ENCODE measurements around the gene HIC2.
"Not testable (repeated sequence)": the region's sequence is repeated elsewhere in the genome, so short reads cannot be mapped to it uniquely, and the experiment has no call there.

Gene HIC2

GRCh38 chr22:21447694-21448402 is 30.7 kb downstream of the HIC2 start:
- Histone ChIP-seq H3K9me3 (ENCODE audit: low read depth, low read length) (no peaks in the 10 kb centered on the region), H3K9ac (ENCODE audit: insufficient read length) (no peak overlapping the region), H3K36me3 (ENCODE audit: insufficient read depth, low read length) (peaks cover 7% of the 10 kb centered on the region; the same call in 1 of the 2 replicates), H3K27ac (no peak overlapping the region), H3K4me3 (no peak overlapping the region)
- no peak for TF ChIP-seq POLR2AphosphoS5 (IDR thresholded peaks at IDR 0.05; ENCODE audit: borderline replicate concordance, low read depth, low read length)
- no peak for TF ChIP-seq EZH2 (IDR thresholded peaks at IDR 0.05)
- no peak for TF ChIP-seq FOXP2 (optimal IDR thresholded peaks at IDR 0.05; ENCODE audit: control extremely low read depth, extremely low read length, insufficient read depth)
- DNase-seq (ENCODE audit: low read depth, low spot score) = no peak

- Histone ChIP-seq H3K4me3 (no peak overlapping the region), H3K9ac (ENCODE audit: insufficient read length) (no peak overlapping the region), H3K27ac (no peak overlapping the region), H3K36me3 (ENCODE audit: insufficient read depth, low read length) (peaks cover 7% of the 10 kb centered on the region; the same call in 1 of the 2 replicates), H3K9me3 (ENCODE audit: low read depth, low read length) (no peaks in the 10 kb centered on the region)
- no peak for DNase-seq (ENCODE audit: low read depth, low spot score)
- TF ChIP-seq FOXP2 (optimal IDR thresholded peaks at IDR 0.05; ENCODE audit: control extremely low read depth, extremely low read length, insufficient read depth) (no peak), POLR2AphosphoS5 (IDR thresholded peaks at IDR 0.05; ENCODE audit: borderline replicate concordance, low read depth, low read length) (no peak), EZH2 (IDR thresholded peaks at IDR 0.05) (no peak)
Measured at GRCh38 chr22:21448627-21449416, 31.7 kb downstream of the HIC2 start.

GRCh38 chr22:21449531-21450319 is 32.6 kb downstream of the HIC2 start:
- Histone ChIP-seq H3K27ac (no peak overlapping the region), H3K9me3 (ENCODE audit: low read depth, low read length) (no peaks in the 10 kb centered on the region), H3K36me3 (ENCODE audit: insufficient read depth, low read length) (peaks cover 7% of the 10 kb centered on the region; the same call in 1 of the 2 replicates), H3K9ac (ENCODE audit: insufficient read length) (no peak overlapping the region), H3K4me3 (no peak overlapping the region)
- TF ChIP-seq FOXP2 (optimal IDR thresholded peaks at IDR 0.05; ENCODE audit: control extremely low read depth, extremely low read length, insufficient read depth) (no peak), POLR2AphosphoS5 (IDR thresholded peaks at IDR 0.05; ENCODE audit: borderline replicate concordance, low read depth, low read length) (no peak), EZH2 (IDR thresholded peaks at IDR 0.05) (no peak)
- no peak for DNase-seq (ENCODE audit: low read depth, low spot score)

DNA sequence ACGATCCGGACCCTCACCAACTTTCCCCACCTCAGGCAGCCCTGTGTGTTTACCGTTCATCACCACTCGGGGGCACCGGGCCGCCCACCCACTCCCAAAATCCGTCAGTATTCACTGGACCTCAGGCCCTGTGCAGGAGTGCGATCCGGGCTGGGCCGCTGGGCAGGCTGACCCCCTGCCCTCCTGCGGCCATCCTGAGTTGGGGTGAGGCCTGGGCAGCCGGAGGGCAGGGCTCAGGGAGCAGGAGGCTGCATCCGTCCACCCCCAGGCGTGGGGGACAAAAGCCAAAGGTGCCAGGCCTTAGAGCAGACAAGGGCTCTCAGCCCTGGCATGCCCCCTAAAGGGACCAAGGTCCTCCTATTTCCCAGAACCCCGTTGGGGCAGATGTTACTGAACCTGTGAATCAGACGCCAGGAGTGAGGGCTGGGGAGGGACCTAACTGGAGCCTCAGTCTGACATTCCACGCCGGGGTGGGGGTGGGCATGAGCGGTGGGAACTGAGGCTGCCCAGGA is 33.2 kb downstream of the HIC2 start:
- Histone ChIP-seq H3K4me3 (no peak overlapping the region), H3K9ac (ENCODE audit: insufficient read length) (no peak overlapping the region), H3K9me3 (ENCODE audit: low read depth, low read length) (no peaks in the 10 kb centered on the region), H3K27ac (no peak overlapping the region), H3K36me3 (ENCODE audit: insufficient read depth, low read length) (peaks cover 5% of the 10 kb centered on the region; the same call in 1 of the 2 replicates)
- no peak for TF ChIP-seq EZH2 (IDR thresholded peaks at IDR 0.05)
- no peak for TF ChIP-seq FOXP2 (optimal IDR thresholded peaks at IDR 0.05; ENCODE audit: control extremely low read depth, extremely low read length, insufficient read depth)
- no peak for TF ChIP-seq POLR2AphosphoS5 (IDR thresholded peaks at IDR 0.05; ENCODE audit: borderline replicate concordance, low read depth, low read length)
- no peak for DNase-seq (ENCODE audit: low read depth, low spot score)

GRCh38 chr22:21450858-21451353 is 33.7 kb downstream of the HIC2 start:
- H3K9me3 ChIP-seq (ENCODE audit: low read depth, low read length) = no peaks in the 10 kb centered on the region
- no peak for DNase-seq (ENCODE audit: low read depth, low spot score)
- no peak overlapping the region for H3K27ac ChIP-seq
- TF ChIP-seq EZH2 (IDR thresholded peaks at IDR 0.05) = no peak
- no peak for TF ChIP-seq FOXP2 (optimal IDR thresholded peaks at IDR 0.05; ENCODE audit: control extremely low read depth, extremely low read length, insufficient read depth)
- TF ChIP-seq POLR2AphosphoS5 (IDR thresholded peaks at IDR 0.05; ENCODE audit: borderline replicate concordance, low read depth, low read length) = no peak
- no peak overlapping the region for H3K9ac ChIP-seq (ENCODE audit: insufficient read length)
- H3K36me3 ChIP-seq (ENCODE audit: insufficient read depth, low read length) = peaks cover 5% of the 10 kb centered on the region; the same call in 1 of the 2 replicates
- H3K4me3 ChIP-seq = no peak overlapping the region

GRCh38 chr22:21451545-21452520 is 34.7 kb downstream of the HIC2 start:
- no peak overlapping the region for H3K4me3 ChIP-seq
- no peaks in the 10 kb centered on the region for H3K9me3 ChIP-seq (ENCODE audit: low read depth, low read length)
- H3K9ac ChIP-seq (ENCODE audit: insufficient read length) = no peak overlapping the region
- no peaks in the 10 kb centered on the region; the same call in 1 of the 2 replicates for H3K36me3 ChIP-seq (ENCODE audit: insufficient read depth, low read length)
- TF ChIP-seq EZH2 (IDR thresholded peaks at IDR 0.05) = no peak
- no peak for TF ChIP-seq POLR2AphosphoS5 (IDR thresholded peaks at IDR 0.05; ENCODE audit: borderline replicate concordance, low read depth, low read length)
- no peak for TF ChIP-seq FOXP2 (optimal IDR thresholded peaks at IDR 0.05; ENCODE audit: control extremely low read depth, extremely low read length, insufficient read depth)
- H3K27ac ChIP-seq = no peak overlapping the region
- no peak for DNase-seq (ENCODE audit: low read depth, low spot score)

GRCh38 chr22:21452666-21453065 is 35.5 kb downstream of the HIC2 start:
- not testable (repeated sequence) for H3K36me3 ChIP-seq (ENCODE audit: insufficient read depth, low read length); H3K9ac ChIP-seq (ENCODE audit: insufficient read length); H3K27ac ChIP-seq; H3K4me3 ChIP-seq; DNase-seq (ENCODE audit: low read depth, low spot score); H3K9me3 ChIP-seq (ENCODE audit: low read depth, low read length)

DNA sequence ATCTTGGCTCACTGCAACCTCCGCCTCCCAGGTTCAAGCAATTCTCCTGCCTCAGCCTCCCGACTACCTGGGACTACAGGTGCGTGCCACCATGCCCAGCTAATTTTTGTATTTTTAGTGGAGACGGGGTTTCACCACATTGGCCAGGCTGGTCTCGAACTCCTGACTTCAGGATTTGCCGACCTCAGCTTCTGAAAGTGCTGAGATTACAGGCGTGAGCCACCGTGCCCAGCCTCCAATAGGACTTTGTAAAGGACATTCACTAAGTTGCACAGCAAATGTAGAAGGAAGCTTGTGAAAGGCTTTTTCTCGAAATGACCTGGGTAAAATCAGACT is 37.8 kb downstream of the HIC2 start:
- H3K4me3 ChIP-seq; H3K9ac ChIP-seq (ENCODE audit: insufficient read length); DNase-seq (ENCODE audit: low read depth, low spot score); H3K36me3 ChIP-seq (ENCODE audit: insufficient read depth, low read length); H3K27ac ChIP-seq; H3K9me3 ChIP-seq (ENCODE audit: low read depth, low read length): not testable (repeated sequence)

All from SK-N-MC (cell line).